GM18519 (cell line): ENCODE results near the gene SYNE2.
"Not testable (repeated sequence)": the region's sequence is repeated elsewhere in the genome, so short reads cannot be mapped to it uniquely, and the experiment has no call there.

Experiments
- ATAC-seq: cut with Tn5 transposase; IDR thresholded peaks from one replicate; pipeline ENCODE4 v1.9.1; 2021; ENCODE audit warnings: mild to moderate bottlenecking, moderate library complexity; ENCODE audit not compliant: unreplicated experiment, low FRiP score

Gene SYNE2

DNA sequence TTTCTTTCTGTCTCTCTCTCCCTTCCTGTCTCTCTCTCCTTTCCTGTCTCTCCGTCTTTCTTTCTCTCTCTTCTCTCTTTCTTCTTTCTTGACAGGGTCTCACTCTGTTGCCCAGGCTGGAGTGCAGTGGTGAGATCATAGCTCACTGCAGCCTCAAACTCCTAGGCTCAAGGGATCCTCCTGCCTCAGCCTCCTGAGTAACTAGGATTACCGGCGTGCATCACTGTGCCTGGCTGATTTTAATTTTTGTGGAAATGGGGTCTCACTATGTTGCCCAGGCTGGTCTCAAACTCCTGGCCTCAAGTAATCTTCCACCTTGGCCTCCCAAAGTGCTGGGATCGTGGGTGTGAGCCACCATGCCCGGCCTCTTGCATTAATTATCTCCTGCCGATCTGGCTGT is 358.1 kb downstream of the SYNE2 start:
- not testable (repeated sequence) for ATAC-seq

DNA sequence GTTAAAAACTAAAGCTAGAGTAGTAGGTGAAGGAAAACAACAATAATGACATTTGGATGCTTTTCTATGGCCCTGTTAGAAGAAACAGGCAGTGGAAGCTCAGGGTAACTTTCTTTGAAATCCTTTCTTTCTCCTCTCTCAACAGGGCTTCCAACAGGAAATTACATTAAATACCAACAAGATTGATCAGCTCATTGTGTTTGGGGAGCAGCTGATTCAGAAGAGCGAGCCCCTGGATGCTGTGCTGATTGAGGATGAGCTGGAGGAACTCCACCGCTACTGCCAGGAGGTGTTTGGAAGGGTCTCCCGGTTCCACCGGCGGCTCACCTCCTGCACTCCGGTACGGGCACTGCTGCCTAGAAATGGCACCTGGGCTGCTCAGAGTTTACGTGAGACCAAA is 359.9 kb downstream of the SYNE2 start:
- no peak for ATAC-seq

DNA sequence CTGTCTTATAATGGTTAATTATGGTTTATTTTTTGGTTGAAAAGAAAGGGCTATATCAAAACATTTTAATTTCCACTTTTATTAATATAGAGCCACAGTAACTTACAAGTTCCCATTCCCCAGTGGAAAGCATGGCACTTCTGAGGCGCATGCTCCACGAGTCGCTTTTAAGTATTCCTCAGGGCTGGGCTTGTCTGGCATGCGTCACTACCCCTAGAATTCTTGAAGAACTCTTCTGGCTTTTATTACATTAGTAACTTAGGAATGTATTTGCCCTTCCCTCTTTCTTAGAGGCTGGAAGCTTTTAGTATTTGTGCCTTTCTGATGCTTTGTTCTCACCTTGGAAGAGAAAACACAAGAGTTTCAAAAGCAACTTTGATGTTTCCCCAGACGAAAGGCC is 360.3 kb downstream of the SYNE2 start:
- no peak for ATAC-seq

DNA sequence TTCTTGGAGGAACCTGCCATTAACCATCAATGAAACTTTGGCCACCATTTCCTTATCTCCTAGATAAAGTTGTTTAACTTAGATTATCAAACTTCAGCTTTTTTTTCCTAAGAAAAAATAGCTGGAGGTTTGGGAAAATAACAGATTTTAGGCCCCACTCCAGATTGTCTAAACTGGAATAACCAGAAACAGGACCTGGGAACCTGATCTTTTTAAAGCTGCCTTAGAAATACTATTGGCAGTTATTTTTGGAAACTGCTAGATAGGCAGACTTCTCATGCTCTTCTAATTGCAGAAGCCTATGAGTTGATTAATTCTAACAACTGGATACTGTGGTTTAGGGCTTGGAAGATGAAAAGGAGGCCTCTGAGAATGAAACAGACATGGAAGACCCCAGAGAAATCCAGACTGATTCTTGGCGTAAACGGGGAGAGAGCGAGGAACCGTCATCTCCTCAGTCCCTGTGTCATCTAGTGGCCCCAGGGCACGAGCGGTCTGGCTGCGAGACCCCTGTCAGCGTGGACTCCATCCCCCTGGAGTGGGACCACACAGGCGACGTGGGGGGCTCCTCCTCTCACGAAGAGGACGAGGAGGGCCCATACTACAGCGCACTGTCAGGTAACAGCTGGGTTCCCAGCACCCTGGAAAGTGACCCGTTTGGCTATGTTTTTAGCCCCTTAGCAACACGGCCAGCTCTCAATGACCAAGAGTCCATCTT is 361.2 kb downstream of the SYNE2 start:
- no peak for ATAC-seq

DNA sequence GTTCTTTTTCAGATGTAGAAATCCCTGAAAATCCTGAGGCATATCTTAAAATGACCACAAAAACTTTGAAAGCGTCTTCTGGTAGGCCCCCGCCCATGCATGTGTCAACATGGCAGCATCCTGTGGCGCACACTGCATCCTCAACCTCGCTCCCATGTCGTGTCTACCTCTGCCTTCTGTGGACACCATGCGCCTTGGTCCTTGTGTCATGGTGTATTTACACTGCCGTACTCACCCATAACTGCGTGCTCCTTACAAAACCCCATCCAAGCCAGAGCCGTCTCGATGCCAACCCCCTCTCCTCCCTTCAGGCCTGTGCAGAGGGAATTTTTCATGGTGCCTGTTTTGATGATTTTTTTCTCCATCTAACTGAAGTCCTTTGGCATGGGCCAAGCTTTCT is 362.5 kb downstream of the SYNE2 start:
- ATAC-seq, result no peak

DNA sequence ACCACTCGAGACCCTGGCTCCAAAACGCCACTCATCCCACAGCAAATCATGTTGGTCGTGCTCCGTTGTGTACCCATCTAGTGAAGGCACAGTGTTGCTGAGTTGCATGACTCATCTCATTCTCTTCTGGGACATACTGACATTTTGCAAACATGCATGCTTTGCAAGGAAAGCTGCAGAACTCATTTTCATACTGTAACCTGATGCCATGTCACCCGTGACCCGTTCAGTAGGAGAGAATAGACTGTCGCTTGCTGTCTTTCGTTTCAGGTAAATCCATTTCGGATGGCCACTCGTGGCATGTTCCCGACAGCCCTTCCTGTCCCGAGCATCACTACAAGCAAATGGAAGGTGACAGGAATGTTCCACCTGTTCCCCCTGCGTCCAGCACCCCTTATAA is 363.2 kb downstream of the SYNE2 start:
- ATAC-seq, result no peak

DNA sequence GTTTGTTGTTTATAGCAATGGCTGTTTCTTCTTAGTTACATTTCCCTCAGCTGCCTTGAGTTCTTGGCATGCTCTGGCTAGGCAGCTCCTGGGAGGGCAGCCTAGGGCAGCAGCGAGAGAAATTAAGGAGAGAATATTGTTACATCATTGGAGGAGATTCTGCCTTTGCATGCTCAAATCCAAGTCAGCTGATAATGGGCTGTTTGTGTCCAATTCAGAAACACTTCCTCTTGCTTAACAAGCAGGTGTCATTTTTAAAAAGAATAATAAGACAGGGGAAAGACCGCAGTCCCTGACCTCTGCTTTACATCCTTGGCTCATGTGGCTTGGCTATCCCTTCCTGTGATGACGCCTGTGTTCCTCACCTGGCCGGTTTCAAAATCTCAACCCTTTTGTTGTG is 364.5 kb downstream of the SYNE2 start:
- ATAC-seq, result no peak

DNA sequence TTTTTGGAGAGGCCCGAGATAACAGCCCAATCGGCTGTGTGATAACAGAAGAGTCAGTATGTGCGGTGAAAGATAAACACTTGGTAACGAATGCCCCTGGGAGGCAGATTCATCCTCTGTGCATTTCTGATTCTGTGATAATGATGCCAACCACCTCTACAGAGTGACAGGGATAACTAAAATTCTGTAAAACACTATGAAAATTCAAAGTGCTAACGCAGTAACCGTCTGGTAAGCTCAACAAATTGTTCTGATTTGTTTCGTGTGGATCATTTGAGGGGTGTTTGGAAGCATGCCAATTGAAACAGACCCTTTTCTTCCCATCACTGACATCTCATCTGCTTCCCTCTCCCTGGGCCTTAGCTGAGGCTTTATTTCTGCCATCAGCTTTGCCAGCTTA is 365.0 kb downstream of the SYNE2 start:
- ATAC-seq, result no peak

DNA sequence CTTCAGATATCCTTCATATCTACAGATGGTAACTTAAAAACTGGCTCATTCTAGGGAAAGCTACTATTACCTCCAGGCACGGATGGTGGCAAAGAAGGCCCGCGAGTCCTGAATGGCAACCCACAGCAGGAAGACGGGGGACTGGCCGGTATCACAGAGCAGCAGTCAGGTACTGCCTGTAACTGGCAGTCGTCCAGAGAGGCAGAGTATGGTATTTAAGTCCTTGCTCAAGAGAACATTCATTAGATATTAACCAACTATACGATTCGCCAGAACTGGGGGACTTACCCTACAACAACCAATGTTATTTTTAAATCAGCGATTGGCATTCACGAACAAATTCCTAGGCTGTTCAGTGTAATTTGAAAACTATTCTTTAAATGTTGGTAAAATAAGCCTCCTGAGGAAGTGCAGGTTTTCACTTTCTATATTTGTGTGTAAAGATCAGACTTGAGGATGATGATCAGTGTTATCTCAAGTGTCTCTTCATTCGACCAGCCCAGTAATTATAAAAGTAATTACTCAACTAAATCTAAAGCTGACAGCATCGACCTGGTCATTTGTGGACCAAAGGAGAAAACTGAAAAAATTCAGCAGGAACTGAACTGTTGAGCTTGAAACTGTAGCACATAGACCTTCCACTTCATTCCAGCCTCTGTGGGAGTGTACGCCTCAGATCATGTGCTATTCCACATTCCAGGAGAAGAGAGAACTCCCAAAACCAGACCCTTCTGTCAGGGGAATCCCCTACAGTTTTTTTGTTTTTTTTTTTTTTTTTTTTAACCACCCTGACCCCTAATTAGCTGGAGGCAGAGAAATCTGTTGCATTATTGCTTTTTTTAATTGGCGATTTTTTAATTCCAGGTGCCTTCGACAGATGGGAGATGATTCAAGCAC is 365.8 kb downstream of the SYNE2 start:
- ATAC-seq, result no peak

DNA sequence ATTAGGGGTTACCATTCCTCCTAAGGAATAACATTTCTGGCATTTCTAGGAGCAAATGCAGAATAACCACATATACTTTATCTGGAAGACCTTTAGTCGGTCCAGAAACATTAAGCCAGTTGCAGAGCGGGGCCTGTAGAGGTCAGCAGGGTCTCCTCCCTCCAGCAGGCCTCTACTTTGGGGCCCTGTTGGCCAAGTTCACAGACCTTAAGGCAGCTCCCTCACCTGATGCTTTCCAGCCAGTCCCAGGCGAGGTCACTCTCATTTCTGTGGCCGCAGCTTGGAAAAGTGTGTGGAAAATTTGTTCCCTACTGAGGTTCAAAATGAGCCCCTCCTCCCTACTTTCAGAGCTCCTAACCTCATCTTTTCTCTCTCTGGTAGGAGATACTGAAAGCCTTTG is 367.3 kb downstream of the SYNE2 start:
- no peak for ATAC-seq

DNA sequence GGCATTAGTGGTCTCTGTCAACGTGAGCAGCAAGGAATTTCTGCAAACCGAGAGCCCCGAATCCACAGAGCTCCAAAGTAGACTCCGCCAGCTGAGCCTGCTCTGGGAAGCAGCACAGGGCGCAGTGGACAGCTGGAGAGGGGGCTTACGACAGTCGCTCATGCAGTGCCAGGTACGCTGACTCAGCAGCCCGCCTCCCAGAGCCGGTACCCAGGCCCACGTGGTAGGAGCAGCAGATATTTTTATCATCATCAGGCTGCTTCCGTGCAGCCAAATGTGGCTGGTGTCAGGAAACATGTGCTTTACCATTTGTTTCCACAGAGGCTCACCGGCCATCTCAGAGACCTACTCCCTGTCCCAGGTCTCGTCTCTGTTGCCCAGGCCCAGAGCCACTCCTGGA is 367.7 kb downstream of the SYNE2 start:
- no peak for ATAC-seq

DNA sequence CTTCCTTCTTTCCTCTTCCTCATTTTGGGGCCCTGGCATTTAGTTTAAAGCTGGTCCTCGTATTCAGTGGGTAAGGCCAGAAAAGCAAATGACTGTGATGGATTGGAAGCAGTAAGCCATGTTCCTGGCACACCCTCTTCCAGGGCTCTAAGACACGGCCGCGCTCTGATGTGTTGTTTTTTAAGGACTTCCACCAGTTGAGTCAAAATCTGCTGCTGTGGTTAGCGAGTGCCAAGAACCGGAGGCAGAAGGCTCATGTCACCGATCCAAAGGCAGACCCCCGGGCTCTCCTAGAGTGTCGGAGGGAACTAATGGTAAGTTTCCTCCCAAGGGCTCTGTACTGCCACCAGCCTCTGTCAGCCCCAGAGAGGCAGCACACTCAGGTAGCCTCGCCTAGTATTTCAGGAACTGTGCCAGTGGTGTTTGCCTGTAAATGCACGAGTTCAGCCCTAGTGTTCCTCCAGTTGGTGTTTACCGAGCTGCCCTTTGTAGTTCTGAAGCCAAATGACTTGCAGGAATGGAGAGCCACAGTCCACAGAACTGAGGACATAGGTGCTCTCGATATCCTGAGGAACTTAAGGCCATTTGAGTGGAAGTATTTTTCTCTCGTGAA is 368.7 kb downstream of the SYNE2 start:
- ATAC-seq, result no peak

DNA sequence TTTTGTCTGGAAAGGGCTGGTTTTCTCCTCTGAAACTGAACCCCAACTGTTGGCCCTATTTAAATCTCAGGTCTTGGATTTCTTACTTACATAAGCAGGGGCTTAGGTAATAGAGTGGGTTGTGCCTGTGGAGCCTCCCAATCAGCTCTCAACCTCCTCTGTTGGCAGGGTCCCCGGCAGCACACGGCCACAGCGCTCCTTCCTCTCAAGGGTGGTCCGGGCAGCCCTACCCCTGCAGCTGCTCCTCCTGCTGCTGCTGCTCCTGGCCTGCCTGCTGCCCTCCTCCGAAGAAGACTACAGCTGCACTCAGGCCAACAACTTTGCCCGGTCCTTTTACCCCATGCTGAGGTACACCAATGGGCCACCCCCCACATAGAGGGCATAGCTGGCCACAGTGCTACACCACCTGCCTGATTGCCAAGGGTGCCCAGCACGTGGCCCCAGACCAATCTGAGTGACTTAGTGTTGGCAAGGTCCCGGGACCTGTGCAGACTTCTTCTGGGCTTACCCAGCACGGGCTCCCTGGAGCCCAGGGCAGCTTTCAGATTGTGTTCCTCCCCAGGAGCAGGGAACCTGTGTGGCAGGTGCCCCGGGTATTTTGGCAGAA is 372.4 kb downstream of the SYNE2 start:
- ATAC-seq, result no peak

DNA sequence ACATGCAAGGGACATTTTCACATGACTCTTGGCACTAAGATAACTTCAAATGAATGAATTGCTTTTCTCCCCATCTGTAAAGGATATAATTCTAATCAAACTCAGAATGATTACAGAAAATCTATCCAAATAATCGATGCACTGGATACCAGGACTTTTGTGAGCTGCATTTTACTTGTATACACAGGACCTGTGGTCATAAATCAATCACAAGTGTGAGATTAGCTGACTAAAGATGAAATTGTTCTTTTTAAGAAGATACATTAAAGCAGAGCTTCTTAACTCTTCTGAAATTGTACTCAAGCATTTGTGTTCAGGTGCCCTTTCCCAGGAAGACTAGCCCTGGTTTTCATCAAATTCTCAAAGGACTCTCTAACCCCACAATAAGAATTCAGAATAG is 375.1 kb downstream of the SYNE2 start:
- ATAC-seq, result no peak

DNA sequence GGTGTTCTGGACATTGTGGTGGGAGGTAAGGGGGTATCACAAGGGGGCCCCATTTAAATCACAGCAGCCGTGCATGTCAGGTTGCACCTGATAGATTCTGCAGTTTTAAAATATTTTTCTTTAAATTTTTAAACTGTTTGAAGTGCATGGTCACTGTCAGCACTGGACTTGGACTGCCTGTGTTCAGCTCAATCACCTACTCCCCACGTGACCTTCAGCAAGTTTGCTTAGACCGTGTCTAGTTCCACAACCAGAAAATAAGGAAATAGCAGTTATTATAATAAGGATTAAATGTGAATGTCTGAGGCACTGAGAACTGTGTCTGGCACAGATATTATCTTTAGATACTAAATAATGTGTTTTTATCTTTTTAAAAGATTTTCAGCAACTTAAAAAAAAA is 376.7 kb downstream of the SYNE2 start:
- ATAC-seq, result no peak

DNA sequence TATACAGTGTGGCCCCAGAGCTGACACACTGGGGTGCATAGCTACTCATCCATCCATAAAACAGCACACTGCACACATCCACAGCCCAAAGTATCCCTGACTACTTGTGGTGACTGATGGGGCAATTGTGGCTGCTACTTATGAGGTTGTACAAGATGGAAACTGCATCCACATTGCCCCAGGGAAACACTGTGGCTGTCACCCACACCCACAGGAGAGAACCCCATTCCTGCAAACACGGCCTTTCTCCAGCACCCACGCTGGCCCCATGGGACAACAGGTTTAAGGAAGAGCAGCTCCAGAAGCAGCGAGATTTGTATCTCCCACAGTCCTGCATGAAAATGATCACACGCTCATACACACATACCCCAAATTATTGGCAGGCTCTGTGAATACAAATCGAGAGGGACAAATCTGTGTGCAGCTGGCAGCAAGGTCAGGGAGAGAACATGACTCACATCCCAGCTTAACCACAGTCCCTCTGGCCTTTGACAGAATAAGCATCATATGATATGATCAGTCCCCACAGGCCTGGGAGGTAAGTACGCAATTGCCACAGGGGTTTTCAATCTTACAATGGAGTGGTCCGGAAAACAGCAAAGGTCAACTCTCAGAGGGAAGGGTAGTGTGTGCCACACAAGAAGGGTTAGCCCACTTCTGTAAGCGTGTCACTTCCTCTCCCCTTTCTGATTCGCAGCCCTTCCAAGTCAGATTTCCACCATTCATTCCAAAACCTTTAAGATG is 379.5 kb downstream of the SYNE2 start:
- ATAC-seq, result no peak

DNA sequence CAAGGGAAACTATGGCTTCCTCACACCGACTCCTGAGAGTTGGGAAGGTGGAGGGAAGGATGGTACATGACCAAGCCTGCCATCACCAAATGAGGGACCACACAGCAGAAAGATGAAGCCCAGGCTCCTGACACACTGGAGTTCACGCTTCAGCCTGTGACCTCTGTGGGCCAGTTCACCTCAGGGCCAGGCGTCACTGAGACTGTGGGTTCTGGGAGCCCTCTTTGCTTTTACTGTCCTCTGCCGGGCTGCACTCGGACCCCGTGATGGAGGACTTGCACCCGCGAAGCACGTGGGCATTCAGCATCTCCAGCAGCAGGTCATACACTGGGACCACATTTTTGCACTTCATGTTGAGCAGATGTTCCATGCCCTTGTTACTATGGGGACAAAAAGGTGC is 380.1 kb downstream of the SYNE2 start:
- no peak for ATAC-seq

DNA sequence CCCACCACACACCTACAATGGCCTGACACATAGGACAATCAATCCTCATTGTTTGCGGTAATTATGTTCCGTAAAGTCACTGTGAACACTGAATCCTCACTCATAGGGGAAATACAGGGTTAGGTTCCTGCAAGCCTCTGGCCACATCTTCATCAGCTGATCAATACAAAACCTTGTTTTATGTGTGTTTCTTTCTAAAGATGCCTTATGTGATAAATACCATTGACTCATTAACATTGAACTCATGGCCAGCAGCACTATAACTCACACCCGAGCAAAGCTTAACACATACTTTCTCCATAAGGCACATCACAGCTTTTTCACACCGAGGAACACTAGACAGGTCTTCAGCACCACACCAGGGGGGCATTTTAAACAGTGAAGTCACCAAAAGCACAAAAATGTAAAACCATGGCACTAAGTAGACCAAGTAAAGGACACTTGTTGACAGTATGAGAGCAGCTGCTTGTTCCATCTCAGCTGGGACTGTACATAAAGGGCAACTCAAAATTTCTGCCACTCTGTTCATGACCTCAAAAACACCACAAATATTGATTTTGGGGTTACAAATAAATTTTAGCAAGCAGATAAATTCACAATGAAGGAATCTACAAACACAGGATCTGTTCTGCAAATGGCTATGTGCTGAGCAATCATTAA is 380.9 kb downstream of the SYNE2 start:
- ATAC-seq, result no peak

DNA sequence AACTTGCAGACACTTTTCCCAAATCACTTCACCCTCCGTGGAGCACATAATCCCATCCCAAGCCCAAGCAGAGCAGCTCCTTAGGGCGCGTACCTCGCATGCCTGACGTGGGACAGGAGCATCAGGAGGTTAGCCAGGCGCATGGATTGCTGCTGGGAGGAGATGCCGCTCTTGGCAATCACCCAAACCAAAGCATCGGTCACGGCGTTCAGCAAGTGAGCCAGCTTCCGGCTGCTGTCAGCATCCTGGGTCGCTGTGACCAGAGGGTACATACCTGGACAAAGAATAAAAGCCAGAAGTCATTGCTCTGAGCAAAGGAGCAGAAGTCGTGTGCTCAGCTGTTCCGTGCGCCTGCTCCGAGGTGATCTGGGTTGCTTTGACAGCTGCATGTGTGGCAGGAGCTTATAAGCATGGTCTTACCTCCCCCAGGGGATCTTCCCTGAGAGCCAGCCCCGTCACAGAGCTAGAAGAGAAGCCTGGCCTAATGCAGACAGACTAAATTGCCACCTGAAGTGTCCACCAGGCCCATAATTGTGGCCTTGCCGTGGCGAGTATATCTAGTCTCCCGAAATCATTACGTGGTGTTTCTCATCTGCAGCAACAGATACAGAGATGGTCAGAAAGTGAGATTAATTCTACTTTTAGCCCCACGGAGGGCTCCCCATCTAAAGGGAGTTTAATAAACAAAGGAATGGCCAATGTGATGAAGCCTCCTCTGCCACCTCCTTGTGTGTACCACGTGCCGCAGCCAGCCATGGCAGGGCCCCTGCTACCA is 382.3 kb downstream of the SYNE2 start:
- ATAC-seq, result peak; percentile 3
